Globus pallidus (tissue), 1 donor: ENCODE results near the gene TBX4.

Experiments used
- DNase-seq: peaks from one replicate; pipeline ENCODE4 v3.0.0-alpha.2; 2015; ENCODE audit warnings: low spot score

TBX4 gene

GRCh38 chr17:61454381-61455323, 2.4 kb downstream of the TBX4 start:
- no peak for DNase-seq

GRCh38 chr17:61455324-61456060, 3.3 kb downstream of the TBX4 start:
- no peak for DNase-seq

GRCh38 chr17:61456061-61456681, 3.9 kb downstream of the TBX4 start:
- no peak for DNase-seq

- no peak for DNase-seq
Measured at GRCh38 chr17:61456688-61457225, 4.5 kb downstream of the TBX4 start.

- no peak for DNase-seq
Measured at GRCh38 chr17:61457226-61457983, 5.2 kb downstream of the TBX4 start.

- no peak for DNase-seq
Measured at GRCh38 chr17:61458000-61458399, 5.8 kb downstream of the TBX4 start.

GRCh38 chr17:61458421-61459141, 6.4 kb downstream of the TBX4 start:
- DNase-seq, result no peak

DNA sequence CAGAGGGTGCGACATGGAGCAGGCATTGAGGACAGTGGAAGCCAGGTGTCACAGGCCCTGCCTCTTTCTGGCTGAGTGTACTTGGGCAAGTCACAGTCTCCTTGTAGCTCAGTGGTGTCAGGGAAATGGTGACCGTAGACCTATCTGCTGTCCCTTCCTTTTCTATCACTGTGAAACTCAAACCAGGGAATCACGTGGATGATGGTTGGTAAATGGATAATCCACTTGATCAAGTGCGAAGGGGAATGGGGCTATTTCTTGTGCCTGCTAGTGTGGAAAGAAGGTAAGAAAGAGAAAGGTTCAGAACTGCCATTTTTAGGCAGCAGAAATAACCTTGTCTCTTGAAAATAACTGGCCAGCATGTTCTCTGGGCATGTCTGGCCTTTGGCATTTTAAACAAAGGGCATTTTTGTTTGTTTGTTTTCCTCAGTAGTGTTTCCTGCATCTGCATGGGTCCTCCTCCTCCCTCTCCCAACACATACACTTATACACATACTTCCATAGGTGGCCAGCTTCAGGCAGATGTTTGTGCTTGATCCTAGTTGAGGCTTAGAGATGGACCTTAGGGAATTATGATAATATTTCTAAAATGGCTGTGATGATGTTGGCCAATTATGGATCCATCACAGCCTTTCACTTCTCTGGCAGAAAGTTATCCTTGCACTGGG, 7.1 kb downstream of the TBX4 start:
- DNase-seq, result no peak

DNA sequence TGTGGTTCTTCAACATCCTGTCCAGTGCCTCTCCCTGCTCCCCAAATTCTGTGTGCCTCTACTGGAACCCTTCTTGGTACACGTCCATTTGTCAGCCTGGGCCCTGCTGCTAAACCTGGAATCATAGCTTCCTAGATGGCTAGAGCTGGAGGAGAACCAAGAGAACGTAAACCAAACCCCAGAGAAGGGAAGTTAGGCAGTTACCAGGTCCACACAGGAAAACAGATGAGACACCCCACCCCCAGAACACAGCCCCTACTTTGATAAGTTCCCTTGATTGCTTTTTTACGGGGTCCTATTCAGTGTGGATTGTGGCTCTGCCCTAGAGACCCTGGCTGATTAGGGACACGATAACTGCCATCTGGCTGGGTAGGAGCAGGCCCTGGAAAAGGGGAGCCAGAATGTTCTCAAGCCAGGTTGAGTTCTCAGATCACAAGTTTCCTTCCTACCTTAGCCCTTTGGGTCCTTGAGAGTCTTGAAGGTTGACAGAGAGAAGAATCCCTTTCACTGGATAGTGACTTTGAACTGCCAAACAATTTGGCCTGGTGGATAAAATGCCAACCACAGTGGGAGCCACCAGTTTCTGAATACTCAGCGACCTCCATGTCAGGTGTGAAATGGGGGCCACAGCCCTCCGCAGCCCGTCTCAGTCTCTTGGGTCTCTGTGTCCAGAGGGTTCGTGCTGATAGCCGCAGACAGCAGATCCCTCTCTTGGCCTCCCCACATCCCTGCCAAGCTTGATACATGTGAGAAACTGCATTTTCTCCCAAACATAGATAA, 7.9 kb downstream of the TBX4 start:
- no peak for DNase-seq

- no peak for DNase-seq
Measured at GRCh38 chr17:61460796-61461585, 8.8 kb downstream of the TBX4 start.

- DNase-seq, result no peak
Measured at GRCh38 chr17:61461586-61461966, 9.4 kb downstream of the TBX4 start.

GRCh38 chr17:61461967-61462718, 9.9 kb downstream of the TBX4 start:
- DNase-seq, result no peak

DNA sequence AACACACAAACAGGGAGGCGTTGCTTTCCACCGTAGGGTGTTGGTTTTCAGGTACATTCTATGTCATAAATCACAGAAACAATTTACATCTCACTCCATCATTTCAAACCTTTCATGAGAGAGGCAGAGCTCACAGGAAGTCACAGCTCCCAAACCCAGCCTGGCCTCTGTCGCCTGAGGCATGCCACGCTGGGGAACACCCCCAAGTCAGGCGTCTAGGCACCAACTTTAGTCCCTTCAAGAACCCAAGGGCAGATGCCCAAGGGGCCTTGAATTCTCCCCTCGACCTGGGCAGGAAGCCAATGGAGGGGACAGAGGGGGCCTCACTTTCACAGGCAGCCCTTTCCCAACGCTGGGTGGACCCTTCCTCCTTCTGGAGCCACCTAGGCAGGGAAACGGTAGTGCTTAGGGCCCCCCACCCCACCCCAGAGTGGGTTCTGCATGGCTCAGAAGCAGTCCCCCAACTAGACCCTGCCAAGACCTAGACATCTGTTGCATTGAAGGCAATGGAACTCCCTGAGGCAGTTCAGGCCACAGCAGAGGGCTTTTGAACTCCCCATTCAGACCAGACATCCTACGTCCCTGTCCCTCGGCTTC, 10.6 kb downstream of the TBX4 start:
- no peak for DNase-seq

GRCh38 chr17:61463316-61464129, 11.3 kb downstream of the TBX4 start:
- no peak for DNase-seq

DNA sequence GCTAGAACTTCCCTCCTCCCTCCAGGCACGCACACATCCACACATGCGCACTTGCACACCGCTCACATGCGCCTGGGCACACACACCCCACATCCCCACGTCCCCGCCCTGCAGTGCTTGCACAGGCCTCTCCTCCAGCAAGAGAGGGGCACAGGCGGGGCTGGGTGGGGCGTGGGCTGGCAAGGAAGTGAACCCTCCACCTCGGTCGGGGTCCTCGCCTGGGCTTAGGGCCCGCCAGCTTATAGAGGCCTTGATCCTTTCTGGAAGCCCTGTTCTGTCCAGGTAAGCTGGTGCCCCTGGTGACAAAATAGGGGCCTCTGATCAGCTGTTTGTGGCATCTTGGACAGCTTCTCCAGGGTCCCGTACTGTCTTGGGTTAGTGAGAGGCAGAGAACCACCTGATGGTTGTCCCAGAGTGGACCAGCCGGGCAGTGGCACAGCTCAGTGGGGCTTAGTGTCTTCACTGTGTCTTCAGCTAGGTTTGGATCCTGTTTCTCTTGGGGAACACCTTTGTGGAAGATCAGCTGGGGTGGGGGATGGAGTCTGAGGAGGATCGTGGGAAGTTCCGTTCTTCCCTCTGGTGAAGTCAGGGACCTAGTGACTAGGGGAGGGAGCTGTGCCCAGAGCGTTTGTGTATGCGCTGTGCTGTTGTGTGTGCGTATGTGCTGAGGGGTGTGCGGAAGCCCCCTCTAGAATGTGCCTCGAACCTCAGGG, 12.1 kb downstream of the TBX4 start:
- no peak for DNase-seq

DNA sequence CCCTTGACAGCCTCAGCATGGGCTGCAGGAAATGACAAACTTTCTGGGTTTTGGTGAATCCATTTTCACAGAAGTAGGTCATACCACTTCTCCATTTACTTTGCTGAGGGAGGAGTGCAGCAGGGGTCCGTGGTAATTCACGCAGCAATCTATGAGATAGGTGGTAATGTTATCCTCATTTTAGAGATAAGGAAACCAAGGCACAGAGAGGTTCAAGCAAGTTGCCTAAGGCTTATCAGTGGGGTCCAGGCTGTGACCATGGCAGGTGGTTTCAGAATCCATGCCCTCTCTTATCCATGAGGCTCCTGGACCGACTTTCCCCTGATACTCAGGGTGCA, 12.6 kb downstream of the TBX4 start:
- DNase-seq, result no peak
